H1 (cell line): ENCODE measurements around the gene POLH.

ENCODE experiments used
- ASH2L ChIP-seq: fragments of 200-600, 300-600 bp; sonication (generic); IDR thresholded peaks from one replicate; pipeline ENCODE4 v1.7.1; 2017; ENCODE audit warnings: low read length
- CEBPB ChIP-seq: IDR thresholded peaks from 2 replicates; pipeline ENCODE4 v1.6.1; 2012; ENCODE audit warnings: low read depth, low read length
- CREB1 ChIP-seq: IDR thresholded peaks from 2 replicates; pipeline ENCODE4 v1.6.1; 2012; ENCODE audit warnings: inconsistent platforms
- CTCF ChIP-seq, 3 experiments: IDR thresholded peaks; 1 replicate in 2 of 3; 2 replicates in 1 of 3; pipeline versions ENCODE4 v1.5.1 to v1.6.1; 2011; ENCODE audit warnings: low read length in 3 of 3, mild to moderate bottlenecking in 3 of 3, inconsistent platforms in 2 of 3, low read depth in 1 of 3, moderate library complexity in 1 of 3; ENCODE audit not compliant: insufficient read depth in 1 of 3; ENCODE audit errors: control extremely low read depth in 1 of 3
- EZH2 ChIP-seq: fragments of 200-600 bp; sonication (generic); IDR thresholded peaks from 2 replicates; pipeline ENCODE4 v1.7.1; 2012; ENCODE audit warnings: low read depth, mild to moderate bottlenecking, moderate library complexity, low read length, inconsistent platforms; ENCODE audit not compliant: severe bottlenecking
- JUN ChIP-seq: IDR thresholded peaks from 2 replicates; pipeline ENCODE4 v1.6.1; 2011; ENCODE audit warnings: low read depth, mild to moderate bottlenecking, improper control_type of control experiment, low read length
- KDM5A ChIP-seq: fragments of 200-600 bp; IDR thresholded peaks from 2 replicates; pipeline ENCODE4 v1.7.1; 2012; ENCODE audit warnings: mild to moderate bottlenecking, low read length, inconsistent platforms, mixed read lengths
- POLR2A ChIP-seq, 2 experiments: IDR thresholded peaks; 1 replicate in 1 of 2; 2 replicates in 1 of 2; pipeline ENCODE4 v1.6.1; 2011; ENCODE audit warnings: low read depth in 2 of 2, low read length in 2 of 2, mild to moderate bottlenecking in 2 of 2; ENCODE audit errors: control extremely low read depth in 1 of 2
- POLR2AphosphoS5 ChIP-seq: IDR thresholded peaks from 2 replicates; pipeline ENCODE4 v1.6.1; 2011; ENCODE audit warnings: low read depth, low read length

- no peak for TF ChIP-seq ASH2L
- no peak for TF ChIP-seq CTCF (IDR thresholded peaks at IDR 0.05; ENCODE audit: control extremely low read depth in 1 of 3, insufficient read depth in 1 of 3, low read depth in 1 of 3, low read length in 3 of 3)
- no peak for TF ChIP-seq JUN
- TF ChIP-seq CEBPB = no peak
- no peak for TF ChIP-seq POLR2AphosphoS5
- TF ChIP-seq CREB1 = no peak
- TF ChIP-seq EZH2 = no peak
- no peak for TF ChIP-seq KDM5A
- TF ChIP-seq POLR2A (IDR thresholded peaks at IDR 0.05; ENCODE audit: control extremely low read depth in 1 of 2, low read depth in 2 of 2, low read length in 2 of 2) = no peak
Measured at GRCh38 chr6:43575105-43575771, 747 bp upstream of the POLH start.
